ENCODE data around the gene SEZ6L.

The SEZ6L gene

DNA sequence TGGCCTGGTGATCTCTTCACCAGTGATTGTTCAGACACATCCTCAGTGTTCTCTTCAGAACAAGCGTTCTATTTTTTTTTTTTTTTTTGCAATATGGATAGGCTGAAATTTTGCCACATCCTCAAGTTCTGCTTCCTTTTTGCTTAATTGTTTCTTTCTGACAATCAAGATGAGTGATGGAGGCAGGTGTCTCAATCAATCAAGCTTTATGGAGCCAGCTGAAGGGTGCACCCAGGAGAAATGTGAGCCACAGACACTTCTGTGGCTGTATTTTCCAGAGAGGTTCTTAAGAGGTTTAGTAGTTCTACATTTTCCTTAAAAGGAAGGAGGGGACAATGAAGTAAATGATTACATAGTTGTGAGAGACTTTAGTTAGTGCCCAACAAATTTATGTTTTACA, 215.9 kb downstream of the SEZ6L start:
- no peak for TF ChIP-seq EZH2phosphoT487 (IDR thresholded peaks at IDR 0.05; ENCODE audit: borderline replicate concordance, low read length)
- TF ChIP-seq, protein P1, sequence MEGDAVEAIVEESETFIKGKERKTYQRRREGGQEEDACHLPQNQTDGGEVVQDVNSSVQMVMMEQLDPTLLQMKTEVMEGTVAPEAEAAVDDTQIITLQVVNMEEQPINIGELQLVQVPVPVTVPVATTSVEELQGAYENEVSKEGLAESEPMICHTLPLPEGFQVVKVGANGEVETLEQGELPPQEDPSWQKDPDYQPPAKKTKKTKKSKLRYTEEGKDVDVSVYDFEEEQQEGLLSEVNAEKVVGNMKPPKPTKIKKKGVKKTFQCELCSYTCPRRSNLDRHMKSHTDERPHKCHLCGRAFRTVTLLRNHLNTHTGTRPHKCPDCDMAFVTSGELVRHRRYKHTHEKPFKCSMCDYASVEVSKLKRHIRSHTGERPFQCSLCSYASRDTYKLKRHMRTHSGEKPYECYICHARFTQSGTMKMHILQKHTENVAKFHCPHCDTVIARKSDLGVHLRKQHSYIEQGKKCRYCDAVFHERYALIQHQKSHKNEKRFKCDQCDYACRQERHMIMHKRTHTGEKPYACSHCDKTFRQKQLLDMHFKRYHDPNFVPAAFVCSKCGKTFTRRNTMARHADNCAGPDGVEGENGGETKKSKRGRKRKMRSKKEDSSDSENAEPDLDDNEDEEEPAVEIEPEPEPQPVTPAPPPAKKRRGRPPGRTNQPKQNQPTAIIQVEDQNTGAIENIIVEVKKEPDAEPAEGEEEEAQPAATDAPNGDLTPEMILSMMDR (IDR thresholded peaks at IDR 0.05; ENCODE audit: low read depth, low read length, poor library complexity, severe bottlenecking), result no peak
- no peaks in the 10 kb centered on the region for H3K79me2 ChIP-seq (ENCODE audit: control insufficient read depth, low read length)
- no peaks in the 10 kb centered on the region for H3K9me2 ChIP-seq (replicated peaks; ENCODE audit: control insufficient read depth, low read length)
- no peaks in the 10 kb centered on the region for H3K9me3 ChIP-seq (ENCODE audit: control insufficient read depth, insufficient read depth, low read length)
- H3F3A ChIP-seq (ENCODE audit: control insufficient read depth, insufficient read depth), result no peaks in the 10 kb centered on the region
- H3K36me3 ChIP-seq (ENCODE audit: control insufficient read depth, low read length), result no peaks in the 10 kb centered on the region
- peaks cover 47% of the 10 kb centered on the region for H3K27me3 ChIP-seq (ENCODE audit: control insufficient read depth, low read length)
- no peaks in the 10 kb centered on the region for H4K20me1 ChIP-seq (ENCODE audit: control insufficient read depth, insufficient read depth, low read depth, low read length)
- H3K4me3 ChIP-seq (ENCODE audit: low read length), result no peak overlapping the region
- H3K4me1 ChIP-seq (ENCODE audit: control insufficient read depth, low read length), result peaks cover 14% of the 10 kb centered on the region
- H3K27ac ChIP-seq (ENCODE audit: low read depth, low read length), result no peak overlapping the region
- no peak overlapping the region for H3K4me2 ChIP-seq (ENCODE audit: low read length)

DNA sequence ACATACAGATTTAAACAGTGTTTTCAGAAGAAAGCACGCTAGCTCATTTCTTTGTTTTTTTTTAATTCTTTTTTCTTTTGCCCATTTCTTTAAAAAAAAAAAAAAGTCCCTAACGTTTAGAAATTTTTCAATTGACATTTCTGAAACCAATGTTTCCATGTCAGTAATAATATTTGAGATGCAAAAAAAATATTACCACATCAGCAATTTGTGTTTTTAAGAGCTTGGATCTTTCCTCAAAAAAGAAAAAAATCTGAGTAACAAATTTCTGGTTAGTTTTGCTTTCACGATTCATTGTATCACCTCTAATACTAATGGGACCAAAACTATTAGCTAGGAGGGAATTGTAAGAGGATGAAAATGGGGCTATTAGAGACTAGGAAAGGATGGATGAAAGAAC, 219.9 kb downstream of the SEZ6L start:
- no peaks in the 10 kb centered on the region for H3K9me3 ChIP-seq (ENCODE audit: control insufficient read depth, insufficient read depth, low read length)
- H3K4me2 ChIP-seq (ENCODE audit: low read length), result no peak overlapping the region
- no peak overlapping the region for H3K4me3 ChIP-seq (ENCODE audit: low read length)
- no peaks in the 10 kb centered on the region for H3K9me2 ChIP-seq (replicated peaks; ENCODE audit: control insufficient read depth, low read length)
- TF ChIP-seq, protein P1 (IDR thresholded peaks at IDR 0.05; ENCODE audit: low read depth, low read length, poor library complexity, severe bottlenecking), result no peak
- no peak for TF ChIP-seq EZH2phosphoT487 (IDR thresholded peaks at IDR 0.05; ENCODE audit: borderline replicate concordance, low read length)
- H3K36me3 ChIP-seq (ENCODE audit: control insufficient read depth, low read length), result no peaks in the 10 kb centered on the region
- no peaks in the 10 kb centered on the region for H3K79me2 ChIP-seq (ENCODE audit: control insufficient read depth, low read length)
- H4K20me1 ChIP-seq (ENCODE audit: control insufficient read depth, insufficient read depth, low read depth, low read length), result no peaks in the 10 kb centered on the region
- H3K27ac ChIP-seq (ENCODE audit: low read depth, low read length), result no peak overlapping the region
- peaks cover 11% of the 10 kb centered on the region for H3K27me3 ChIP-seq (ENCODE audit: control insufficient read depth, low read length)
- H3F3A ChIP-seq (ENCODE audit: control insufficient read depth, insufficient read depth), result no peaks in the 10 kb centered on the region
- H3K4me1 ChIP-seq (ENCODE audit: control insufficient read depth, low read length), result peaks cover 14% of the 10 kb centered on the region

DNA sequence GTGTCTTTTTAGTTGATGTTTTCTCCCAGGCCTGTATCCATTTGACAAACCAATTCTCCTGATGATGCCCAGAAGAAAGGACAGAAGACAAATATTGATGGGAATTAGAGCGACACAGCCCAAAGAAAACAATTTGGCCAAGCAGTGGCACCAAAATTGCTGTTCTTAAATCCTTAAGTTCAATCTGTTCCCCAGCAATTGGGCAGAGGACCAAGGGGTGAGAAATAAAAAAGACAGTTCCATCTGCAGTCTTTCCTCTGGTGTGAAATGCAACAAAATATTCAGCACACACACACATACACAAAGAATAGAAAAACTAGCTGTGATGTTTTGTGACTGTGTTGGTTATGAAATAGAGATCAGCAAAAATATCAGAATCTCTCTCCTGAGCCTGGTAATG, 221.8 kb downstream of the SEZ6L start:
- H3K4me2 ChIP-seq (ENCODE audit: low read length), result no peak overlapping the region
- H3K9me2 ChIP-seq (replicated peaks; ENCODE audit: control insufficient read depth, low read length), result no peaks in the 10 kb centered on the region
- no peaks in the 10 kb centered on the region for H3K9me3 ChIP-seq (ENCODE audit: control insufficient read depth, insufficient read depth, low read length)
- no peaks in the 10 kb centered on the region for H3K79me2 ChIP-seq (ENCODE audit: control insufficient read depth, low read length)
- no peaks in the 10 kb centered on the region for H3K27me3 ChIP-seq (ENCODE audit: control insufficient read depth, low read length)
- no peaks in the 10 kb centered on the region for H3F3A ChIP-seq (ENCODE audit: control insufficient read depth, insufficient read depth)
- no peak for TF ChIP-seq EZH2phosphoT487 (IDR thresholded peaks at IDR 0.05; ENCODE audit: borderline replicate concordance, low read length)
- TF ChIP-seq, protein P1 (IDR thresholded peaks at IDR 0.05; ENCODE audit: low read depth, low read length, poor library complexity, severe bottlenecking), result no peak
- H4K20me1 ChIP-seq (ENCODE audit: control insufficient read depth, insufficient read depth, low read depth, low read length), result no peaks in the 10 kb centered on the region
- no peaks in the 10 kb centered on the region for H3K36me3 ChIP-seq (ENCODE audit: control insufficient read depth, low read length)
- H3K27ac ChIP-seq (ENCODE audit: low read depth, low read length), result no peak overlapping the region
- H3K4me3 ChIP-seq (ENCODE audit: low read length), result no peak overlapping the region
- peaks cover 6% of the 10 kb centered on the region for H3K4me1 ChIP-seq (ENCODE audit: control insufficient read depth, low read length)

DNA sequence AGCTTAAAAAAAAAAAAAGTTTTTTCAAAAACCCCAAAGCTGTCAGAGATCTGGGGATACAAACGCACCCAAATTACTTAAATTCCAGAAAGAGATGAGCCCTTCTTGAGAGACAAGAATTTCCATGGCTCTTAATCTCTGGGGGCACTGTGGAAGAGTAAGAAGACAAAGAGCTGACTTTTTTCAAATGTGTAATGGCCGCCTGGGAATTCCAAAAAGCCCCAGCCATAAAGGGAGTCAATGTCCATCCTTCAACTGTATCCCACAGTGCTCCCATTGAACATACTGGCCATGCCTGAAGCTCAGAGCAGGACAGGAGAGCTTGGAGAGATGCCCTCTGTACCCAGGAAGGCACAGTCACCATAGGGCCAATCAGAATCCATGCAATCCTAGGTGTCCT, 222.4 kb downstream of the SEZ6L start:
- H3K27me3 ChIP-seq (ENCODE audit: control insufficient read depth, low read length), result no peaks in the 10 kb centered on the region
- H4K20me1 ChIP-seq (ENCODE audit: control insufficient read depth, insufficient read depth, low read depth, low read length), result no peaks in the 10 kb centered on the region
- H3K79me2 ChIP-seq (ENCODE audit: control insufficient read depth, low read length), result no peaks in the 10 kb centered on the region
- no peaks in the 10 kb centered on the region for H3K9me2 ChIP-seq (replicated peaks; ENCODE audit: control insufficient read depth, low read length)
- no peaks in the 10 kb centered on the region for H3K36me3 ChIP-seq (ENCODE audit: control insufficient read depth, low read length)
- H3F3A ChIP-seq (ENCODE audit: control insufficient read depth, insufficient read depth), result no peaks in the 10 kb centered on the region
- H3K27ac ChIP-seq (ENCODE audit: low read depth, low read length), result no peak overlapping the region
- TF ChIP-seq, protein P1 (IDR thresholded peaks at IDR 0.05; ENCODE audit: low read depth, low read length, poor library complexity, severe bottlenecking), result no peak
- TF ChIP-seq EZH2phosphoT487 (IDR thresholded peaks at IDR 0.05; ENCODE audit: borderline replicate concordance, low read length), result no peak
- H3K4me1 ChIP-seq (ENCODE audit: control insufficient read depth, low read length), result peaks cover under 1% of the 10 kb centered on the region; the same call in 1 of the 2 replicates
- no peaks in the 10 kb centered on the region for H3K9me3 ChIP-seq (ENCODE audit: control insufficient read depth, insufficient read depth, low read length)
- no peak overlapping the region for H3K4me2 ChIP-seq (ENCODE audit: low read length)
- H3K4me3 ChIP-seq (ENCODE audit: low read length), result no peak overlapping the region
